Aorta (tissue), 5 donors: ENCODE measurements around the gene B4GALT2. TPM values are rescaled to one million over a fixed set of nuclear protein-coding genes. Genes with fewer than 3 reads are reported as not detected.

Source experiments
- ATAC-seq: fragments of 200-7000 bp; cut with Tn5 transposase; one replicate; pipeline ENCODE4 v1.9.1; 2022; ENCODE audit warnings: moderate library complexity; ENCODE audit not compliant: low FRiP score
- DNase-seq, 2 donors: peaks; one replicate each; pipeline ENCODE4 v3.0.0-alpha.2; 2020
- H3K27ac ChIP-seq, 2 donors: one replicate each; pipeline ENCODE4 v1.5.1; 2013; ENCODE audit warnings: low read length in 2 of 2, mild to moderate bottlenecking in 2 of 2, moderate library complexity in 2 of 2, control low read depth in 1 of 2, inconsistent platforms in 1 of 2, low read depth in 1 of 2
- H3K27me3 ChIP-seq, 2 donors: one replicate each; pipeline ENCODE4 v1.6.1; 2013; ENCODE audit warnings: control low read depth in 1 of 2, low read length in 1 of 2, mild to moderate bottlenecking in 1 of 2, moderate library complexity in 1 of 2; ENCODE audit not compliant: insufficient read depth in 2 of 2, control insufficient read depth in 1 of 2
- H3K36me3 ChIP-seq, 2 donors: one replicate each; pipeline ENCODE4 v1.6.1; 2013; ENCODE audit warnings: control low read depth in 1 of 2, low read length in 1 of 2, mild to moderate bottlenecking in 1 of 2; ENCODE audit not compliant: insufficient read depth in 2 of 2, control insufficient read depth in 1 of 2
- H3K4me1 ChIP-seq, 2 donors: one replicate each; pipeline ENCODE4 v1.6.1; 2013; ENCODE audit warnings: low read length in 2 of 2, control low read depth in 1 of 2, mild to moderate bottlenecking in 1 of 2, moderate library complexity in 1 of 2; ENCODE audit not compliant: insufficient read depth in 2 of 2, control insufficient read depth in 1 of 2
- H3K4me3 ChIP-seq, 2 donors: one replicate each; pipeline ENCODE4 v1.5.1; 2013; ENCODE audit warnings: low read length in 2 of 2, control low read depth in 1 of 2, mild to moderate bottlenecking in 1 of 2
- H3K9me3 ChIP-seq: one replicate; pipeline ENCODE4 v1.6.1; 2013; ENCODE audit warnings: mild to moderate bottlenecking, low read length; ENCODE audit not compliant: control insufficient read depth
- WGBS, 2 donors: extraction: QIAGEN DNeasy Blood & Tissue Kit; methylation state at CpG; one replicate each; pipeline ENCODE4 v1.1.7; 2013; 5-methylcytosine and 5-hydroxymethylcytosine counted together
- intact Hi-C, 2 donors: fragments of 100-400 bp; cut with DNase I; formaldehyde crosslinking; loops; one replicate each; pipeline versions ENCODE4 v1.14.2 to v1.15.0; 2022
- long read RNA-seq, 2 donors: library from polyadenylated mRNA; unstranded; transcript quantifications; one replicate each; pipeline ENCODE4 v2.0.0, GENCODE V29; 2020 to 2021
- polyA plus RNA-seq, 2 donors: library from polyadenylated mRNA; stranded (reverse); fragments of 200-250 nt; gene quantifications; one replicate each; pipeline ENCODE4 v1.2.3, GENCODE V29; 2013
- total RNA-seq, 2 donors: library from RNA; stranded (reverse); fragmentation: NEBNext Ultra II Directional; extraction: Animal tissue kit (Norgen Biotek cat#: 25700); gene quantifications; one replicate each; pipeline ENCODE4 v1.2.1, GENCODE V29; 2021
- donor health status: healthy with polysubstance abuse.
- donor health status: Bipolar disorder and iron deficiency.
- donor health status: DM: no; HTN: no; CAD: no.
- donor health status: DM: no; HTN: no; CAD: no.
- donor health status: DM: yes; HTN: yes; CAD: no.

Gene B4GALT2
- total RNA-seq (10 to 100 TPM; 31.8 to 32.2 TPM), polyA plus RNA-seq (10 to 100 TPM; 34.8 to 40.2 TPM)
- long read RNA-seq, donor 1, transcript B4GALT2-203 (7 exons, 2,203 nt), result major isoform, 6 of 40 reads
- long read RNA-seq, donor 1, partial matches to known transcripts, result 32 of 40 reads
- long read RNA-seq, donor 1, other reads (novel, unspliced or antisense), result 2 of 40 reads
- long read RNA-seq, donor 2, transcript B4GALT2-203 (7 exons, 2,203 nt), result major isoform, 28 of 46 reads
- long read RNA-seq, donor 2, partial matches to known transcripts, result 3 of 46 reads
- long read RNA-seq, donor 2, other reads (novel, unspliced or antisense), result 15 of 46 reads

- 4 to 7% methylated on average over 29 to 54 of the region's 54 CpGs for WGBS, 2 donors
- Histone ChIP-seq H3K4me1 (no peaks in the 10 kb centered on the region), H3K9me3 (no peaks in the 10 kb centered on the region), H3K4me3 (peak within 1 kb of the TSS; percentile 64), H3K27me3 (no peaks in the 10 kb centered on the region), H3K27ac (no peak within 1 kb of the TSS), H3K36me3 (no peaks in the 10 kb centered on the region)
- intact Hi-C loops, result no loop called here
- ATAC-seq (no peak), DNase-seq (peak; percentile 53 to 85)
Observed at GRCh38 chr1:43978551-43979260, at the start of gene B4GALT2. Gene B4GALT2 (plus strand): TSS chr1:43979210. CDS start chr1:43981161, 1,951 bp downstream.

- no peak overlapping the region for H3K4me3 ChIP-seq
- intact Hi-C loops, result loop anchor here in 1 of 2 donors (10.0 kb wide), 1 partner anchor 396 kb away; the partner anchor contains the start of gene PTPRF
- no peaks in the 10 kb centered on the region for H3K9me3 ChIP-seq
- no peaks in the 10 kb centered on the region for H3K4me1 ChIP-seq
- no peak for ATAC-seq
- DNase-seq, result peak in 1 of 2 donors; percentile 53
- H3K27ac ChIP-seq, result no peak overlapping the region
- H3K36me3 ChIP-seq, result peaks cover 0 to 2% of the 10 kb centered on the region in 2 donors
- H3K27me3 ChIP-seq, result no peaks in the 10 kb centered on the region
- 95 to 97% methylated on average over 10 of the region's 10 CpGs for WGBS, 2 donors
Observed at GRCh38 chr1:43930168-43930948, 48.7 kb upstream of the B4GALT2 start.

- ATAC-seq (no peak), DNase-seq (no peak)
- H3K36me3 ChIP-seq, result no peaks in the 10 kb centered on the region
- intact Hi-C loops, result loop anchor here in 1 of 2 donors (10.0 kb wide), 1 partner anchor 396 kb away; the partner anchor contains the start of gene PTPRF
- H3K4me3 ChIP-seq, result no peak overlapping the region
- 72 to 93% methylated on average over 4 of the region's 4 CpGs for WGBS, 2 donors
- no peaks in the 10 kb centered on the region for H3K27me3 ChIP-seq
- H3K4me1 ChIP-seq, result no peaks in the 10 kb centered on the region
- H3K27ac ChIP-seq, result no peak overlapping the region
- no peaks in the 10 kb centered on the region for H3K9me3 ChIP-seq
Observed at GRCh38 chr1:43930949-43931275, 48.1 kb upstream of the B4GALT2 start.

- Histone ChIP-seq H3K36me3 (no peaks in the 10 kb centered on the region), H3K4me3 (no peak overlapping the region), H3K9me3 (no peaks in the 10 kb centered on the region), H3K27me3 (no peaks in the 10 kb centered on the region), H3K27ac (no peak overlapping the region), H3K4me1 (no peaks in the 10 kb centered on the region)
- intact Hi-C loops, result loop anchor here in 1 of 2 donors (10.0 kb wide), 1 partner anchor 397 kb away; the partner anchor contains the start of gene PTPRF
- DNase-seq, result peak in 1 of 2 donors; percentile 61
- WGBS, 2 donors, result 92 to 93% methylated on average over 13 of the region's 13 CpGs
- ATAC-seq, result no peak
Observed at GRCh38 chr1:43931711-43932660, 47.0 kb upstream of the B4GALT2 start.

- Histone ChIP-seq H3K4me3 (no peak overlapping the region), H3K4me1 (no peaks in the 10 kb centered on the region), H3K27ac (no peak overlapping the region), H3K36me3 (no peaks in the 10 kb centered on the region), H3K9me3 (no peaks in the 10 kb centered on the region), H3K27me3 (no peaks in the 10 kb centered on the region)
- no peak for DNase-seq
- ATAC-seq, result no peak
- 27 to 30% methylated on average over 8 of the region's 8 CpGs for WGBS, 2 donors
- intact Hi-C loops, result loop anchor here in 1 of 2 donors (10.0 kb wide), 1 partner anchor 398 kb away; the partner anchor contains the start of gene PTPRF
Observed at GRCh38 chr1:43932786-43933385, 46.1 kb upstream of the B4GALT2 start.

GRCh38 chr1:43933386-43934100, 45.5 kb upstream of the B4GALT2 start, which contains the start of gene ARTN:
Gene ARTN (plus strand): TSS chr1:43933801. CDS start chr1:43935657, 1,856 bp downstream.
- Histone ChIP-seq H3K27me3 (no peaks in the 10 kb centered on the region), H3K36me3 (no peaks in the 10 kb centered on the region), H3K27ac (no peak within 1 kb of the TSS), H3K4me3 (peak within 1 kb of the TSS in 1 of 2 donors; percentile 16), H3K4me1 (no peaks in the 10 kb centered on the region), H3K9me3 (no peaks in the 10 kb centered on the region)
- intact Hi-C loops, result loop anchor here (1.0 to 10.0 kb wide), 3 partner anchors 167 to 399 kb away; partner anchors contain the start of gene PTPRF (in 1 of the 2)
- WGBS, 2 donors, result 1 to 2% methylated on average over 36 to 42 of the region's 42 CpGs
- ATAC-seq, result peak; percentile 23
- DNase-seq, result peak in 1 of 2 donors; percentile 80
